Measurements from ENCODE around the gene RDM1.

The RDM1 gene, protein sequence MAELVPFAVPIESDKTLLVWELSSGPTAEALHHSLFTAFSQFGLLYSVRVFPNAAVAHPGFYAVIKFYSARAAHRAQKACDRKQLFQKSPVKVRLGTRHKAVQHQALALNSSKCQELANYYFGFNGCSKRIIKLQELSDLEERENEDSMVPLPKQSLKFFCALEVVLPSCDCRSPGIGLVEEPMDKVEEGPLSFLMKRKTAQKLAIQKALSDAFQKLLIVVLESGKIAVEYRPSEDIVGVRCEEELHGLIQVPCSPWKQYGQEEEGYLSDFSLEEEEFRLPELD

DNA sequence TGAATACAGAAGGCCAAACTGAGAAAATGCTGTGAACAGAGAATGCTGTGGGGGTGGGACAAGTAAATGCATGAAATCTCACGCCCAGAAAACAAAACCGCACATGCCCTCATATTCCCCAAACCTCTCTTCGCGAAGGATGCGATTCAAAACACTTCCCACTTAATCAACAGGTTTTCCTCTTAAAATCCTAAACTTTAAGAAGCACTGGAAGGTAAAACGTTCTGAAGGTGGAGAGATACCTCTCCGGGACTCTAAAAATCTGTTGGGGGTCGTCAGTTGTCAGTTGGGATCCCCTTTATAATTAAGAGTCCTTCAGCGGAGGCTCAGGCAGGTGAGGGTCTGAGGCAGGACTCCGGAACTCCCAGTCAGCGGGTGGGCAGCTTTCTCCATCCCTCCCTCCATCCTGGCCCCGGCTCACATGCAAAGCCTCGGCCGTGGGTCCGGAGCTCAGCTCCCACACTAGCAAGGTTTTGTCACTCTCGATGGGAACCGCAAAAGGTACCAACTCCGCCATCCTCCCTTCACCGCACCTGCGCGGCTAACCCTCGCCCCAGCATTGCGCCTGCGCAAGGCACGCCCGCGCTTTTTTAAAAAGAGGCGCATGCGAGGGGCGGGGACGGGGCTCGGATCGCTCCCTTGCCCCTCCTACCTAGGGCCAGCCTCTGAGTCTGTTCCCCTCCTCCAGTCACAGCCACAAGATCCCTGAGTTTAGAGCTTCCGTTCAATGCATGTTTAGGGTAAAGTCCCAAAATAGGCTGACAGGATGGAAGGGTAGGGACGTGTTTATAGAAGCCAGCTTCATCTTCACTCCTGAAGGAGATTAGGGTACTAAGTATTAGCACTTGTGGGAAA, at the start of gene RDM1:
Gene RDM1, minus strand, starts transcription at position 563 of the 855 bp plus-strand sequence. Its CDS starts 46 bp downstream, at position 517.
- no peak within 1 kb of the TSS for H3K4me3 ChIP-seq (ENCODE audit: low read depth, low read length)
- TF ChIP-seq, protein P1, sequence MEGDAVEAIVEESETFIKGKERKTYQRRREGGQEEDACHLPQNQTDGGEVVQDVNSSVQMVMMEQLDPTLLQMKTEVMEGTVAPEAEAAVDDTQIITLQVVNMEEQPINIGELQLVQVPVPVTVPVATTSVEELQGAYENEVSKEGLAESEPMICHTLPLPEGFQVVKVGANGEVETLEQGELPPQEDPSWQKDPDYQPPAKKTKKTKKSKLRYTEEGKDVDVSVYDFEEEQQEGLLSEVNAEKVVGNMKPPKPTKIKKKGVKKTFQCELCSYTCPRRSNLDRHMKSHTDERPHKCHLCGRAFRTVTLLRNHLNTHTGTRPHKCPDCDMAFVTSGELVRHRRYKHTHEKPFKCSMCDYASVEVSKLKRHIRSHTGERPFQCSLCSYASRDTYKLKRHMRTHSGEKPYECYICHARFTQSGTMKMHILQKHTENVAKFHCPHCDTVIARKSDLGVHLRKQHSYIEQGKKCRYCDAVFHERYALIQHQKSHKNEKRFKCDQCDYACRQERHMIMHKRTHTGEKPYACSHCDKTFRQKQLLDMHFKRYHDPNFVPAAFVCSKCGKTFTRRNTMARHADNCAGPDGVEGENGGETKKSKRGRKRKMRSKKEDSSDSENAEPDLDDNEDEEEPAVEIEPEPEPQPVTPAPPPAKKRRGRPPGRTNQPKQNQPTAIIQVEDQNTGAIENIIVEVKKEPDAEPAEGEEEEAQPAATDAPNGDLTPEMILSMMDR (IDR thresholded peaks at IDR 0.05; ENCODE audit: low read depth, low read length), result no peak

DNA sequence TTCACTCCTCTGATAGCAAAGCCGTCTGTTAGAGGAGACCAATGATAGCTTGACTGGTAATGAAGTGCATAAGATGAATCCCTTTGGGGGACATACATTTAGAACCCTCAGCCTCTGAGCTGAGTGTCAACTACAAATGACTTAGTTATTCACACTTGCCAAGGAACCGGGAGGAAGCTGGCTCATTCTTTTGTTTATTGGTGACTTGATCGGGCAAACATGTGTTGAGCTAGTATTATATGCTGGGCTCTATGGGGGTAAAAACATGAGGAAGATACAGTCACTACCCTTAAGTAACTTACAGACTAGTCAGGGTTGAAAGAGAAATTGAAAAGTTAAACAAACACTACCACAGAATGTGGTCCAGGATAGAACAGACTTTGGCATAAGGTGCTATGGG, 47.8 kb upstream of the RDM1 start:
- no peak overlapping the region for H3K4me3 ChIP-seq (ENCODE audit: low read depth, low read length)
- TF ChIP-seq, protein P1 (IDR thresholded peaks at IDR 0.05; ENCODE audit: low read depth, low read length), result no peak

DNA sequence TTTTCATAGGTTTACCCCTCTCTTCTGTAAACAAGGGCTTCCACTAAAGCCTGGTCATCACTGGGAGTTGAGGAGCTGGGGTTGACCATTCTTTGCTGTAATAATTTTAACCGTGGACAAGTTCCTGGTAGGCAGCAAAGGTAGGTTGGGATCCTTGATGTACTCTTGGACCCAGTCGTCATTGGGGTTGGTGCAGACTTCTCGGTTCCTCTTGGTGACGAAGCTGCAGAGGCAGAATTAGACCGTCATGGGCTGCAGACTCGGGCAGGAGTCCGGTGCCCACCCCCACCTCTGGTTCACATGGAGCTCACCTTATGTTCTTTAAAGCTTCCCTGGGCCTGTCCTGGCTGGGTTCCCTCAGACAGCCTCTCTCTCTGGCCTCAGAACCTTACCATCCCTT, 46.9 kb upstream of the RDM1 start:
- TF ChIP-seq, protein P1 (IDR thresholded peaks at IDR 0.05; ENCODE audit: low read depth, low read length), result no peak
- H3K4me3 ChIP-seq (ENCODE audit: low read depth, low read length), result no peak overlapping the region

DNA sequence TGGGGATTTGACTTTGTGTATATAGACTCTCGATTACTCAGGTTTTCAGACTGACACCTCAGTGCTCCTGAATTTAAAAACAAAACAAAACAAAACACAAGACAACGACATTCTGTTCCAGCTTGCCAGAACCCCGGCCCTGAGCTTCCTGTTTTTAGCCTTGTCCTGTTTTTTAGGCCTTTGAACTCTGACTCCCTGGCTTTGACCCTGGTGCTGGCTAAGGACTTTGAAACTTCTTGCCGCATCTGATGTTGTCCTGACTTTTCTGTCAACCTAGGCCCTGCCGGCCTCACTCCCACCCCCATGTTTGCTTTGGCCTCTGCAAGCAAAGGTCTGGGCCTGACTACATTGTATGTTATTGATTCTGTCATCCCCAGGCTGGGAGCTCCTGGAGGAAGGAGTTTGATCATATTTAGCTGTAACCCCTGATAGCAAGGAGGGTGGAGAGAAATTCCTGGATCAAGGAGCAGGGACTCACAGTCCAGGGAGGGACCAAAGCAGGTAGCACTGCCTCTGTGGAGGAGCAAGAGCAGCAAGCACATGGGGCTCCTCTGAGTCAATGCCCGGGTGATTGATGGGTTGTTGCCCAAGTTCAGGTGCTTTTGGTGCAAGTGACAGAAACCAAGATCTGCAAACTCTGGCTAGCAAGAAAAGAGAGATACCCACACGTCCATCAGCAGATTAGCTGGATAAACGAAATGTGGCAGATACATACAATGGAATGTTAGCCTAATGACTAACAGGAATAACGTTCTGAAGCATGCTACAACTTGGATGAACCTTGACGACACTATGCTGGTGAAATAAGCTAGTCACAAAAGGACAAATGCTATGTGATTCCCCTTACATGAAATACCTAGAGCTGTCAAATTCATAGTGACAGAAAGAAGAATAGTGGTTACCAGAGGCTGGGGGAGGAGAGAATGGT, 43.0 kb upstream of the RDM1 start:
- TF ChIP-seq, protein P1 (IDR thresholded peaks at IDR 0.05; ENCODE audit: low read depth, low read length), result no peak
- no peak overlapping the region for H3K4me3 ChIP-seq (ENCODE audit: low read depth, low read length)

DNA sequence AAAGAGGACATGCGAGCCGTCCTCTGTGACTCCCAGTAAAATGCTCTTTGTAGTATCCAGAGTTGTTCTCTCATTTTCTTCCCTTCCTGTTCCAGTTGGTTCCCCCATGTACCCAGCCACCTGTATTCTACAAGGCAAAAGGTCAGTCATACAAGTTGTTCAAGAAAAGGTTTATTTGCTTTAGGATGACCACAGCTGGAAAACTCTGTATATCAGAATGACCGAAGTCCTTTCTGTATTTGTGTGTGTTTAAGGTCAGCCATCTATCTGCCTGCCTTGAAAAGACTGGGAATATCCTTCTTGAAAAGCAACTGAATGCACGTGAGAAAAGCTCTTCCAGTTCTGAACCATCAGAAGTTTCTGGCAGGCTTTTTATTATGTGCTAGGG, 42.4 kb upstream of the RDM1 start:
- TF ChIP-seq, protein P1 (IDR thresholded peaks at IDR 0.05; ENCODE audit: low read depth, low read length), result no peak
- H3K4me3 ChIP-seq (ENCODE audit: low read depth, low read length), result no peak overlapping the region

DNA sequence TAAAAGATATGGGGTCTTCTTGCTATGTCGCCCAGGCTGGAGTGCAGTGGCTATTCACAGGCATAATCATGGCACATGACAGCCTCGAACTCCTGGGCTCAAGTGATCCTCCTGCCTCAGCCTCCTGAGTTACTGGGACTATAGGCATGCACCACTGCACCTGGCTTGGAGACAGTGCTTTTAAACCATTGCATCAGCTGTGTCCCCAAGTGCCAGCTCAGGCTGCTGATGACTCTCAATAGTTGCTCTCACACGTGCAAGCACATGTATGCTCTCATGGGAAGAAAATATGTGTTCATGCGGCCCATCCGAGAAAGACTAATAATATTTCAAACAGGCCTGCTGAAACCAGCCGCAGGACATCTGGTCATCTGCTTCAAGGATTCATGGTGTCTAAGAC, 42.0 kb upstream of the RDM1 start:
- no peak overlapping the region for H3K4me3 ChIP-seq (ENCODE audit: low read depth, low read length)
- TF ChIP-seq, protein P1 (IDR thresholded peaks at IDR 0.05; ENCODE audit: low read depth, low read length), result no peak
